ENCODE measurements around the gene IRF7. TPM values are rescaled to one million over a fixed set of nuclear protein-coding genes. Genes with fewer than 3 reads are reported as not detected.

IRF7 gene
- total RNA-seq, 6 experiments from 2014 or later, result 3.0 to 5.2 (median 4.2) TPM

DNA sequence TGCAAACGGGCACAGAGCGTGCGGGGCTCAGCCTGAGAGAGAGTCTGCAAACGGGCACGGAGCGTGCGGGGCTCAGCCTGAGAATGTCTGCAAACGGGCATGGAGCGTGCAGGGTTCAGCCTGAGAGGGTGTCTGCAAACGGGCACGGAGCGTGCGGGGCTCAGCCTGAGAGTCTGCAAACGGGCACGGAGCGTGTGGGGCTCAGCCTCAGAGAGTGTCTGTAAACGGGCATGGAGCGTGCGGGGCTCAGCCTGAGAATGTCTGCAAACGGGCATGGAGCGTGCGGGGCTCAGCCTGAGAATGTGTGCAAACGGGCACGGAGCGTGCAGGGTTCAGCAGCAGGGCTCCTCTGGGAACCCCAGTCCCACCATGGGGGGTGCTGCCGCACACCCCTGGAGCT is 26.0 kb downstream of the IRF7 start:
- peaks cover 12% of the 10 kb centered on the region for H3K4me1 Mint-ChIP-seq (ENCODE audit: low read depth)
- no peaks in the 10 kb centered on the region; the same call in 1 of the 2 replicates for H3K27me3 Mint-ChIP-seq (ENCODE audit: insufficient read depth)
- no peaks in the 10 kb centered on the region for H3K9me3 Mint-ChIP-seq
- H3K4me3 Mint-ChIP-seq, result no peak overlapping the region
- H3K36me3 Mint-ChIP-seq (ENCODE audit: low read depth), result peaks cover 29% of the 10 kb centered on the region
- no peak overlapping the region for H3K27ac Mint-ChIP-seq
- TF ChIP-seq, protein P1, sequence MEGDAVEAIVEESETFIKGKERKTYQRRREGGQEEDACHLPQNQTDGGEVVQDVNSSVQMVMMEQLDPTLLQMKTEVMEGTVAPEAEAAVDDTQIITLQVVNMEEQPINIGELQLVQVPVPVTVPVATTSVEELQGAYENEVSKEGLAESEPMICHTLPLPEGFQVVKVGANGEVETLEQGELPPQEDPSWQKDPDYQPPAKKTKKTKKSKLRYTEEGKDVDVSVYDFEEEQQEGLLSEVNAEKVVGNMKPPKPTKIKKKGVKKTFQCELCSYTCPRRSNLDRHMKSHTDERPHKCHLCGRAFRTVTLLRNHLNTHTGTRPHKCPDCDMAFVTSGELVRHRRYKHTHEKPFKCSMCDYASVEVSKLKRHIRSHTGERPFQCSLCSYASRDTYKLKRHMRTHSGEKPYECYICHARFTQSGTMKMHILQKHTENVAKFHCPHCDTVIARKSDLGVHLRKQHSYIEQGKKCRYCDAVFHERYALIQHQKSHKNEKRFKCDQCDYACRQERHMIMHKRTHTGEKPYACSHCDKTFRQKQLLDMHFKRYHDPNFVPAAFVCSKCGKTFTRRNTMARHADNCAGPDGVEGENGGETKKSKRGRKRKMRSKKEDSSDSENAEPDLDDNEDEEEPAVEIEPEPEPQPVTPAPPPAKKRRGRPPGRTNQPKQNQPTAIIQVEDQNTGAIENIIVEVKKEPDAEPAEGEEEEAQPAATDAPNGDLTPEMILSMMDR (IDR thresholded peaks at IDR 0.05), result no peak
- no peak for DNase-seq

DNA sequence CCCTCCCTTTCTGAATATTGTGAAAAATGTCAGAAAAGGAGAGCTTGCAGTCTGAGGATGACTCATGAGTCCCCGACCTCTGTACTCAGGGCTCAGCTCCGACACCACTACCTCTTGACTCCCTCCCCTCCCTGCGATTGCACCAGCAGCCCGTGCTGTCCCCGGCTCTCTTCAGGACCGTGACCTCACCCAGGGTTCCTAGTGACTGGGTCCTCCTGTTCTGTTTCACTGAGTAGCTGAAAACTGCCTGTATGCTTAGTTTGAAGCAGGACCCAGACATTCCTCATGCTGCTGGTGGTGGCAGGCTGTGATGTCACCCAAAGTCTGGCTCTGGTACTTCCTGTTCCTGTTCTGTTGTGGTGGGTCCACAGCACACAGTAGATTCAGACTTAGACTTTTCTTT is 27.8 kb downstream of the IRF7 start:
- TF ChIP-seq, protein P1 (IDR thresholded peaks at IDR 0.05), result no peak
- H3K4me1 Mint-ChIP-seq (ENCODE audit: low read depth), result peaks cover 12% of the 10 kb centered on the region
- peaks cover 15% of the 10 kb centered on the region for H3K36me3 Mint-ChIP-seq (ENCODE audit: low read depth)
- H3K27ac Mint-ChIP-seq, result peak overlapping the region; percentile 77
- DNase-seq, result peak; percentile 55
- no peaks in the 10 kb centered on the region for H3K9me3 Mint-ChIP-seq
- H3K4me3 Mint-ChIP-seq, result no peak overlapping the region
- no peaks in the 10 kb centered on the region; the same call in 1 of the 2 replicates for H3K27me3 Mint-ChIP-seq (ENCODE audit: insufficient read depth)

DNA sequence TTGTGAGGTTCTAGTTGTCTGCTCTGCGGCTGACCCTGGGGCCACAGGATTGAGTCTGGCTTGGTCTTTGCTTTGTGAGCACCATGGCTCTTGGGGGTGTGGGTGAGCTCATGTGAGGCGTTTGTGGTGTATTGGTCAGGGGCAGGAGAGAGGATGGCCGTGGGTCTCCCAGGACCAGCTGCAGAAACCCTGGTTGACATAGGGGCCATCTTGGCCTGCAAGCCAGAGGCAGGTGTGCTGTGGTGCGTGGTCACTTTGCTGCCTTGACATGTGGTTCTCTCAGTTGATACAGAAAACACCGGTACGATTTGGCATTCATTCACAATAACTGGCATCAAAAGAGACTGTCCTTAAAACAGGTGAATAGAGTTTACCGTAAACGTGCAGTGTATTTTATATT is 28.2 kb downstream of the IRF7 start:
- DNase-seq, result no peak
- peaks cover 12% of the 10 kb centered on the region for H3K4me1 Mint-ChIP-seq (ENCODE audit: low read depth)
- H3K27ac Mint-ChIP-seq, result peak overlapping the region; percentile 77
- TF ChIP-seq, protein P1 (IDR thresholded peaks at IDR 0.05), result no peak
- no peaks in the 10 kb centered on the region; the same call in 1 of the 2 replicates for H3K27me3 Mint-ChIP-seq (ENCODE audit: insufficient read depth)
- no peaks in the 10 kb centered on the region for H3K9me3 Mint-ChIP-seq
- H3K4me3 Mint-ChIP-seq, result no peak overlapping the region
- H3K36me3 Mint-ChIP-seq (ENCODE audit: low read depth), result peaks cover 12% of the 10 kb centered on the region

DNA sequence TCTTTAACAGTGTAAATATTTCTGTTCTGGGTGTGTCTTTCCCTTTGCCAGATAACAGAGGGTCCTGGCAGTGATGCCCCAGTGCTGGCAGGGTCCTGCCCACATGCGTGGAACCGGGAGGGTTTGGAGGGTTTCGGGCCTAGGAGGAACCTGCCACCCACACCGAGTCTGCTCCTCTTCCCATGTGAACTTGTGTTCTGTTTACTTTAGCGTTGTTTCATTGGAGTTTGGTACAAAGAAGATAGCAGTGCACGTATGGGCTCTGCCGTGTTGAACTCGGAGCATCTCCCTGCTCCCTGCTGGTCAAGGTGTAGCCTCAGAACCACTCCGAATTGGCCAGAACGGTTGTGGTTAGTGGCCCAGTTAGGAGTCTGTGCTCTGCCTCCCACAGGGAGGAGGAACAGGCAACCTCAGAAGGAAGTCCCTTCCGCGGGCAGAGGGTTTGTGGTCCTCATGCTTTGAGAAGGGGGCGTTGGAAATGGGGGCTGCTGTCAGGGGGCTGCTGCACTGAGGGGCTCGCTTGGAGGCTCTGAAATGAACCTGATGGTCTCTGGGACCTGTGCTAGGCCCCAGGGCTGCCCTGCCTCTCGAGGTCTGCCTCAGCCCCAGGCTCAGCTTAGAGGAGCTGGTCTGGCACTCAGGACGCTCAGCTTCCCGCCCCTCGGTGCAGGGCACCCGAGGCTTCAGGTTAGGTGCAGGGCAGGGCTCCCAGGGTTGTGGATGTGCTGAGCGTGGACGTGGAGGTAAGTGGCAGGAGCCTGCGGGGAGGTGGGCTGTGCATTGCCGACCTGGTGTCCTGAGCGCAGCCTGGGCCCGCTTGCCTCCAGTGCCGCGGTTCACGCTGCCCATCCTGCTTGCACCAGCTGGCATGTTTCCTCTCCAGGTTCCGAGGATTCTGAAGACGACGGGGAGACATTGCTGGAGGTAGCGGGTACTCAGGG is 29.1 kb downstream of the IRF7 start:
- no peaks in the 10 kb centered on the region for H3K9me3 Mint-ChIP-seq
- H3K36me3 Mint-ChIP-seq (ENCODE audit: low read depth), result peaks cover 11% of the 10 kb centered on the region; the same call in 1 of the 2 replicates
- TF ChIP-seq, protein P1 (IDR thresholded peaks at IDR 0.05), result no peak
- H3K4me1 Mint-ChIP-seq (ENCODE audit: low read depth), result peaks cover 12% of the 10 kb centered on the region
- H3K27me3 Mint-ChIP-seq (ENCODE audit: insufficient read depth), result no peaks in the 10 kb centered on the region; the same call in 1 of the 2 replicates
- no peak overlapping the region for H3K27ac Mint-ChIP-seq
- no peak overlapping the region for H3K4me3 Mint-ChIP-seq
- no peak for DNase-seq

DNA sequence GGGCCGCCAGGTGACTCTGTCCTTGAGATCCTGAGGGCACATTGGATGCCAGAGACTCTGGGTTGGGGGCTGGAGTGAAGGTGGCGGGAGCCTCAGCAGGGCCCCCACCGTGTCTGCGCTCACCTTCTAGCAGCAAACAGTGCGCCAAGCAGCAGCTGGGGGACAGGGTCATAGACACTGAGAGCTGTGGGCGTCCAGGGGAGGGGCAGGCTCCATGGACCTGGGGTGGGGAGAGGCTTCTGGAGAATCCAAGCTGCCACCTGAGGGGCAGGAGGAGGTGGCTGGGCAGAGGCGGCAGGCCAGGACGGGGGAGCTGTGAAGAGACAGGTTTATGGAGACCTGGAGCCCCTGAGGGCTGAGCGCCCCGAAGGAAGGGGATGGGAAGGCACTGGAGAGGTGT is 31.5 kb downstream of the IRF7 start:
- Mint-ChIP-seq H3K9me3 (no peaks in the 10 kb centered on the region), H3K4me3 (no peak overlapping the region), H3K27ac (no peak overlapping the region), H3K27me3 (ENCODE audit: insufficient read depth) (no peaks in the 10 kb centered on the region; the same call in none of the 2 replicates), H3K36me3 (ENCODE audit: low read depth) (peaks cover 4% of the 10 kb centered on the region; the same call in 1 of the 2 replicates), H3K4me1 (ENCODE audit: low read depth) (peaks cover 26% of the 10 kb centered on the region)
- TF ChIP-seq, protein P1 (IDR thresholded peaks at IDR 0.05), result no peak
- DNase-seq, result no peak
